ENCODE measurements around the gene PTPRU. TPM values are rescaled to one million over a fixed set of nuclear protein-coding genes. Genes with fewer than 3 reads are reported as not detected.

The PTPRU gene
- total RNA-seq, 1 experiment from 2014 or later: 0.72 TPM

GRCh38 chr1:29282135-29282923, 46.0 kb downstream of the PTPRU start:
- Histone ChIP-seq H3K9me3 (ENCODE audit: control insufficient read depth, insufficient read depth, low read depth, low read length) (no peaks in the 10 kb centered on the region), H3K27ac (ENCODE audit: low read length) (no peak overlapping the region), H3K27me3 (ENCODE audit: control insufficient read depth, insufficient read depth, low read length) (no peaks in the 10 kb centered on the region), H3K36me3 (ENCODE audit: control insufficient read depth, insufficient read depth, low read length) (no peaks in the 10 kb centered on the region), H3K4me3 (ENCODE audit: low read depth in 2 of 2, low read length in 2 of 2) (no peak overlapping the region), H3K4me1 (ENCODE audit: control insufficient read depth, insufficient read depth, low read length) (no peaks in the 10 kb centered on the region)
- DNase-seq (ENCODE audit: low read depth, low spot score) (no peak), ATAC-seq (no peak)
- TF ChIP-seq SIN3A (IDR thresholded peaks at IDR 0.05; ENCODE audit: borderline replicate concordance, insufficient read depth, low read depth, low read length) (no peak), TCF7L2 (IDR thresholded peaks at IDR 0.05; ENCODE audit: low read depth, low read length) (no peak), REST (IDR thresholded peaks at IDR 0.05; ENCODE audit: insufficient read depth in 1 of 2, low read depth in 2 of 2, low read length in 1 of 2) (no peak), POLR2AphosphoS5 (IDR thresholded peaks at IDR 0.05; ENCODE audit: low read depth, low read length) (no peak)
- TF ChIP-seq, protein P1, sequence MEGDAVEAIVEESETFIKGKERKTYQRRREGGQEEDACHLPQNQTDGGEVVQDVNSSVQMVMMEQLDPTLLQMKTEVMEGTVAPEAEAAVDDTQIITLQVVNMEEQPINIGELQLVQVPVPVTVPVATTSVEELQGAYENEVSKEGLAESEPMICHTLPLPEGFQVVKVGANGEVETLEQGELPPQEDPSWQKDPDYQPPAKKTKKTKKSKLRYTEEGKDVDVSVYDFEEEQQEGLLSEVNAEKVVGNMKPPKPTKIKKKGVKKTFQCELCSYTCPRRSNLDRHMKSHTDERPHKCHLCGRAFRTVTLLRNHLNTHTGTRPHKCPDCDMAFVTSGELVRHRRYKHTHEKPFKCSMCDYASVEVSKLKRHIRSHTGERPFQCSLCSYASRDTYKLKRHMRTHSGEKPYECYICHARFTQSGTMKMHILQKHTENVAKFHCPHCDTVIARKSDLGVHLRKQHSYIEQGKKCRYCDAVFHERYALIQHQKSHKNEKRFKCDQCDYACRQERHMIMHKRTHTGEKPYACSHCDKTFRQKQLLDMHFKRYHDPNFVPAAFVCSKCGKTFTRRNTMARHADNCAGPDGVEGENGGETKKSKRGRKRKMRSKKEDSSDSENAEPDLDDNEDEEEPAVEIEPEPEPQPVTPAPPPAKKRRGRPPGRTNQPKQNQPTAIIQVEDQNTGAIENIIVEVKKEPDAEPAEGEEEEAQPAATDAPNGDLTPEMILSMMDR (IDR thresholded peaks at IDR 0.05): no peak
- CTCF ChIA-PET: no interaction called here
- in situ Hi-C loops (cut with HindIII; ENCODE audit: low pct_unique_long_range_greater_than_20kb, low sequenced_read_pairs): no loop called here
- intact Hi-C loops (cut with micrococcal nuclease; ENCODE audit: unreplicated experiment): no loop called here
- POLR2A ChIA-PET: no interaction called here
- BruUV-seq (replicated peaks): no TSS peak

- intact Hi-C loops (cut with micrococcal nuclease; ENCODE audit: unreplicated experiment) (no loop called here), in situ Hi-C loops (cut with HindIII; ENCODE audit: low pct_unique_long_range_greater_than_20kb, low sequenced_read_pairs) (no loop called here)
- Histone ChIP-seq H3K36me3 (ENCODE audit: control insufficient read depth, insufficient read depth, low read length) (no peaks in the 10 kb centered on the region), H3K4me1 (ENCODE audit: control insufficient read depth, insufficient read depth, low read length) (no peaks in the 10 kb centered on the region), H3K27ac (ENCODE audit: low read length) (no peak overlapping the region), H3K9me3 (ENCODE audit: control insufficient read depth, insufficient read depth, low read depth, low read length) (no peaks in the 10 kb centered on the region), H3K4me3 (ENCODE audit: low read depth in 2 of 2, low read length in 2 of 2) (no peak overlapping the region), H3K27me3 (ENCODE audit: control insufficient read depth, insufficient read depth, low read length) (no peaks in the 10 kb centered on the region)
- no peak for DNase-seq (ENCODE audit: low read depth, low spot score)
- ChIA-PET CTCF (no interaction called here), POLR2A (no interaction called here)
- peak; percentile 67 for ATAC-seq
- no peak for TF ChIP-seq SIN3A (IDR thresholded peaks at IDR 0.05; ENCODE audit: borderline replicate concordance, insufficient read depth, low read depth, low read length)
- TF ChIP-seq, protein P1 (IDR thresholded peaks at IDR 0.05): no peak
- no peak for TF ChIP-seq POLR2AphosphoS5 (IDR thresholded peaks at IDR 0.05; ENCODE audit: low read depth, low read length)
- TF ChIP-seq TCF7L2 (IDR thresholded peaks at IDR 0.05; ENCODE audit: low read depth, low read length): no peak
- no peak for TF ChIP-seq REST (IDR thresholded peaks at IDR 0.05; ENCODE audit: insufficient read depth in 1 of 2, low read depth in 2 of 2, low read length in 1 of 2)
- no TSS peak for BruUV-seq (replicated peaks)
Observed at GRCh38 chr1:29282924-29283803, 46.8 kb downstream of the PTPRU start.
